BLaER1 (cell line): ENCODE measurements around the gene ZNF750.

Experiments
- H3K27ac ChIP-seq: shearing (Covaris generic); formaldehyde crosslinking; 2 replicates; pipeline ENCODE4 v1.8.1; 2022
- H3K27me3 ChIP-seq: shearing (Covaris generic); formaldehyde crosslinking; 2 replicates; pipeline ENCODE4 v1.8.1; 2022
- H3K36me3 ChIP-seq: shearing (Covaris generic); formaldehyde crosslinking; 2 replicates; pipeline ENCODE4 v1.8.1; 2022
- H3K4me1 ChIP-seq: shearing (Covaris generic); formaldehyde crosslinking; 2 replicates; pipeline ENCODE4 v1.8.1; 2022
- H3K4me2 ChIP-seq: shearing (Covaris generic); formaldehyde crosslinking; 2 replicates; pipeline ENCODE4 v1.8.1; 2022
- H3K4me3 ChIP-seq: shearing (Covaris generic); formaldehyde crosslinking; 2 replicates; pipeline ENCODE4 v1.8.1; 2022
- H3K9ac ChIP-seq: shearing (Covaris generic); formaldehyde crosslinking; 2 replicates; pipeline ENCODE4 v1.8.1; 2022
- H3K9me3 ChIP-seq: shearing (Covaris generic); formaldehyde crosslinking; 2 replicates; pipeline ENCODE4 v1.8.1; 2022
- H4K20me1 ChIP-seq: shearing (Covaris generic); formaldehyde crosslinking; 2 replicates; pipeline ENCODE4 v1.8.1; 2022
- Cebpa-rat ChIP-seq: shearing (Covaris generic); IDR thresholded peaks from 2 replicates; pipeline ENCODE4 v1.8.1; 2022

The ZNF750 gene

DNA sequence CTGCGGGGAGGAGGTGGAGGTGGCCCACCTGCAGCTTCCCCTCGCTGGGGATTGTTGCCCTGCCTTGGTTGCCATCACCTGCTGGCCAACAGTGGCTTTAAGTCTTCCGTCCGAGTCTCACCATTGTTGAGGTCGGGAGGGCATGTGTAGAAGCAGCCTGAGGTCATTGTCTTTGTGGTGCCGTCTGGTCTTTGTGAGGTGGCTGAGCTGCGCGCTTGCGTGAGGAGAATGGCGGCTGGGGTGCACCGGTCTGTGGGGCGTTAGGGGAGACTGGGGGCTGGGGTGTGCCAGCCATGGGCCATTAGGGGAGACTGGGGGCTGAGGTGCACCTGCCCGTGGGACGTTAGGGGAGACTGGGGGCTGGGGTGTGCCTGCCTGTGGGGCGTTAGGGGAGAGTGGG, 36.2 kb downstream of the ZNF750 start:
- H3K4me2 ChIP-seq: no peak overlapping the region
- no peaks in the 10 kb centered on the region for H3K27me3 ChIP-seq
- H3K36me3 ChIP-seq: peaks cover 78% of the 10 kb centered on the region
- H4K20me1 ChIP-seq: peaks cover 66% of the 10 kb centered on the region
- H3K9ac ChIP-seq: no peak overlapping the region
- no peak overlapping the region for H3K4me3 ChIP-seq
- no peak for TF ChIP-seq Cebpa-rat
- peaks cover 10% of the 10 kb centered on the region for H3K9me3 ChIP-seq
- no peak overlapping the region for H3K27ac ChIP-seq
- 0 out of 2 replicates have a peak, but pooled peaks cover 7% of the 10 kb centered on the region for H3K4me1 ChIP-seq

DNA sequence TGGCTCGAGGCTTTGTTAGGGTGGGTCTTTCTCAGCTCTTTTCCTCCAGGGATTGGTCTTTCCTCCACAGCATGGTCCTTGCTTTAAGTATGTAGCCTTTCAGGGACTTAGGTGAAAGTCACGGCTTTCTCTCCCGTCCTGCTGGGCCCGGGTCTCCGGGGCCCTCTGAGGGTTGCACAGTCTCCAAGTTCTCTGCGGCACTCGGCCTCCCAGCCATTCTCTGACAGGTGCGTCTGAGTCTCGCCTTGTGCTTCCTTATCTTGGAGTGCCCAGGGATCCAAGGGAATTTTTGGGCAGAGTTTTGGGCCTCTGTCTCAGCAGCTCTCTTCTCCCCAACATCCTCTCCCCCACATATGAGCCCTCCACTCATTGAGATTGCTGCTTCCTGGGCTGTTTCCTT, 36.6 kb downstream of the ZNF750 start:
- TF ChIP-seq Cebpa-rat: no peak
- Histone ChIP-seq H3K9me3 (peaks cover 10% of the 10 kb centered on the region), H3K27ac (no peak overlapping the region), H3K4me2 (no peak overlapping the region), H3K4me3 (no peak overlapping the region), H3K27me3 (no peaks in the 10 kb centered on the region), H3K9ac (0 out of 2 replicates have a peak overlapping the region, but pooled peaks have one; percentile 19), H4K20me1 (peaks cover 64% of the 10 kb centered on the region), H3K36me3 (peaks cover 81% of the 10 kb centered on the region), H3K4me1 (0 out of 2 replicates have a peak, but pooled peaks cover 6% of the 10 kb centered on the region)

DNA sequence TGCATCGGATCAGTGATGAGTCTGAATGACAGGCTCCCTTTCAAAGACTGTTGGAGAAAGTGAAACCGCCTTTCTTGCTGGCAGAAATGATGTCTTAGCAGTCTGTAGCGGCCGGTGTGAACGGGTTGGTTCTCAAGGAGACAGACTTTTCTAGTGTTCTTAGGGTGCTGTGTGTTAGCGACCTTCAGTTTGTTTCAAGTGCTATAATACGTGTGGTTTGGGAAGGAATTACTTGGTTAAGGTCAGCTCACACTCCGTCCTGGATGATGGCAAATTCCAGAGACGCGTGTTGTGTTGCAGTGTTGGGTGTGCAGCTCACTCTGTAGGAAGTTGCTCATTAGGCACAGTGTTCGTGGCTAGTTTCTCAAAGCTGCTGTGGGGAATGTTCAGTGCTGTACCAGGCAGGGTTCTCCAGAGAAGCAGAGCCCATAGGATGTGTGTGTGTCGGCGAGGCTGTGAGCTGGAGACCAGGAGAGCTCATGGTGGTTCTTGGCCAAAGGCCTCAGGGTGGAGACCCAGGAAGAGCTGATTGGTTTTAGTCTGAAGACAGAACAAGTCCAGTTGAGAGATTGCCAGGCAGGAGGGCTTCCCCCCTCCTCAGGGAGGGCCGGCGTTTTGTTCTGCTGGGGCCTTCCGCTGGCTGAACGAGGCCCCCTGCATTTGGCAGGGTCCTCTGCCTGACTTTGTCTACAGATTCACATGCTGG, 37.6 kb downstream of the ZNF750 start:
- H3K36me3 ChIP-seq: peaks cover 74% of the 10 kb centered on the region
- no peak for TF ChIP-seq Cebpa-rat
- no peak overlapping the region for H3K9ac ChIP-seq
- no peak overlapping the region for H3K4me2 ChIP-seq
- H3K9me3 ChIP-seq: peaks cover 10% of the 10 kb centered on the region
- H3K27ac ChIP-seq: no peak overlapping the region
- H4K20me1 ChIP-seq: peaks cover 59% of the 10 kb centered on the region
- 0 out of 2 replicates have a peak, but pooled peaks cover 6% of the 10 kb centered on the region for H3K4me1 ChIP-seq
- H3K4me3 ChIP-seq: no peak overlapping the region
- H3K27me3 ChIP-seq: no peaks in the 10 kb centered on the region

DNA sequence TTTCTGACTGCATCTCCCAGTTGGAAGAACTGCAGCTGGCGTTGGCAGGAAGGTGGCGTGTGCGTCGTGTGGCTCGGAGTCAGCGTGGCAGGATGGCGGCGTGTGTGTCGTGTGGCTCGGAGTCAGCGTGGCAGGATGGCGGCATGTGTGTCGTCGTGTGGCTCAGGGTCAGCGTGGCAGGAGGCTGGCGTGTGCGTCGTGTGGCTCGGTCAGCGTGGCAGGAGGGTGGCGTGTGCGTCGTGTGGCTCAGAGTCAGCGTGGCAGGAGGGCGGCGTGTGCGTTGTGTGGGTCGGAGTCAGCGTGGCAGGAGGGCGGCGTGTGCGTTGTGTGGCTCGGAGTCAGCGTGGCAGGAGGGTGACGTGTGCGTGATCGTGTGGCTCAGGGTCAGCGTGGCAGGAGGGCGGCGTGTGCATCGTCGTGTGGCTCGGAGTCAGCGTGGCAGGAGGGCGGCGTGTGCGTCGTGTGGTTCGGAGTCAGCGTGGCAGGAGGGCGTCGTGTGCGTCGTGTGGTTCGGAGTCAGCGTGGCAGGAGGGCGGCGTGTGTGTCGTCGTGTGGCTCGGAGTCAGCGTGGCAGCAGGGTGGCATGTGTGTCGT, 38.3 kb downstream of the ZNF750 start:
- TF ChIP-seq Cebpa-rat: no peak
- Histone ChIP-seq H3K9me3 (peaks cover 10% of the 10 kb centered on the region), H3K4me1 (0 out of 2 replicates have a peak, but pooled peaks cover 6% of the 10 kb centered on the region), H3K27me3 (no peaks in the 10 kb centered on the region), H3K36me3 (peaks cover 73% of the 10 kb centered on the region), H3K4me3 (no peak overlapping the region), H4K20me1 (peaks cover 60% of the 10 kb centered on the region), H3K4me2 (no peak overlapping the region), H3K9ac (no peak overlapping the region), H3K27ac (no peak overlapping the region)

DNA sequence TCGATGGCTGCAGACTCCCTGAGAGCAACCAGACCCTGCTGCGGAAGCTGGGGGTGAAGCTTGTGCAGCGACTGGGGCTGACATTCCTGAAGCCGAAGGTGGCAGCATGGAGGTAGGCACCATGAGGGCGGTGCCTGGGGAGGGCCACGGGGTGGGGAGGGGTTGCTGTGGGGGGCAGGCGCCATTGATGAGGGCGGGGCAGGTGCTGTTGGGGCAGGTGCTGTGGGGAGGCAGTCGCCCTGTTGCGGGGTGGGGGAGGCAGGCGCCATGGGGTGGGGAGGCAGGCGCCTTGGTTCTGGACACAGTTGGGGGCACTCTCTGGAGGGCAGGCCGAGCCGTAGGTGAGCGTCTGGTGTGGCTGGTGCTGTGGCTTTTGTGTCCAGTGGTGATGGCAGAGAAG, 38.9 kb downstream of the ZNF750 start:
- Histone ChIP-seq H3K9me3 (peaks cover 10% of the 10 kb centered on the region), H3K4me2 (no peak overlapping the region), H4K20me1 (peaks cover 60% of the 10 kb centered on the region), H3K27me3 (no peaks in the 10 kb centered on the region), H3K4me1 (0 out of 2 replicates have a peak, but pooled peaks cover 6% of the 10 kb centered on the region), H3K4me3 (no peak overlapping the region), H3K27ac (no peak overlapping the region), H3K36me3 (peaks cover 73% of the 10 kb centered on the region), H3K9ac (no peak overlapping the region)
- no peak for TF ChIP-seq Cebpa-rat

DNA sequence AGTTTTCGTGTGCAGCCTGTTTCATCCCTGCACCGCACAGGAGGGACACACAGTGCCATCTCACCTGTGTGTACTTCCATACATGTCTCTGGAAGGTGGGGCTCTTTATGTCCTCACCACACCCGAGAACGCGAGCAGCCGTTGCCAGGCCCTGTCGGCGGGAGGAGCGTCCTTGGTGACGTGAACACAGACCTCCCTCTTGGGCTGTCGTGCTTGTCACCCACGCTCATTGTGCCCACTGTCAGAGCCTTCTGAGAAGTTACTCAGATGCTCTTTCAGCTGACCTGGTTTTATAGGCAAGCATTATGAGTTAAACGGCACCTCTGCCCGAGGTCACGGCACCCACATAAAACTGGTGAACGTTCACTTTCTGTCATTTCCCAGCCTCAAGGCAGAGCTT, 40.2 kb downstream of the ZNF750 start:
- Histone ChIP-seq H3K27me3 (no peaks in the 10 kb centered on the region), H3K36me3 (peaks cover 73% of the 10 kb centered on the region), H3K4me3 (no peak overlapping the region), H3K4me2 (no peak overlapping the region), H3K9me3 (peaks cover 10% of the 10 kb centered on the region), H3K9ac (no peak overlapping the region), H3K27ac (no peak overlapping the region), H3K4me1 (0 out of 2 replicates have a peak, but pooled peaks cover 6% of the 10 kb centered on the region), H4K20me1 (peaks cover 60% of the 10 kb centered on the region)
- no peak for TF ChIP-seq Cebpa-rat

DNA sequence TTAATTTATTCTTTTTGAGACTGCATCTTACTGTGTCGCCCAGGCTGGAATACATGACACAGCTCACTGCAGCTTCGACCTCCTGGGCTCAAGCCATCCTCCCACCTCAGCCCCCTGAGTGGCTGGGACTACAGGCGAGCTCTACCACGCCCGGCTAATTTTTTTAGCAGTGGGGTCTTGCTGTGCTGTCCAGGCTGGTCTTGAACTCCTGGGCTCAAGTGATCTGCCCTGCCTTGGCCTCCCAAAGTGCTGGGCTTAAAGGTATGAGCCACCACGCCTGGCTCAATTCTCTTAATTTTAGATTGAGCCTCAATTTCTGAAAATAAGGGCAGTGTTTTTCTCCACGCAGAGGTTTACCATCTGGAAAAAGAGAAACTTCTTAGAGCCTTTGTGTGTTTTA, 41.1 kb downstream of the ZNF750 start:
- H3K4me3 ChIP-seq: no peak overlapping the region
- H3K4me1 ChIP-seq: 0 out of 2 replicates have a peak, but pooled peaks cover 6% of the 10 kb centered on the region
- H3K27me3 ChIP-seq: no peaks in the 10 kb centered on the region
- peaks cover 75% of the 10 kb centered on the region for H3K36me3 ChIP-seq
- no peak for TF ChIP-seq Cebpa-rat
- H4K20me1 ChIP-seq: peaks cover 63% of the 10 kb centered on the region
- no peak overlapping the region for H3K9ac ChIP-seq
- no peak overlapping the region for H3K4me2 ChIP-seq
- H3K9me3 ChIP-seq: peaks cover 10% of the 10 kb centered on the region
- H3K27ac ChIP-seq: no peak overlapping the region

DNA sequence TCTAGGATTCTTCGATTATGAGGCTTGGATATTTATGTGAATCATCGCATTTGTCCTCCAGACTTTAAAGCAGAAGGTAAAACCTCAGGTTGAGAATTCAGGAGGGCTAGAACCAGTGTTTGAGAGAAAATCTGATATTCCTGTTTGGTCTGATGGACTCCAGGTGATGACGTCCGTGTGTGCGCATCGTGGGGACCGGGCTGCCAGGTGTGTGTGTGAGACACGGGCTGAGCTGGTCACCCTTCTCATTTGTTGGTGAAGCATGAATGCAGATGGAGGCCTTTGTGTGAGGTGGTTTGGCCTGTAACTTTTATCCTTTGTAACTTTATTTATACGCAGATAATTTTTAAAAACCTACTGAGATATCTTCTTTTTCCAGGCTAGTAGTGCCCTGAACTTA, 42.8 kb downstream of the ZNF750 start:
- Histone ChIP-seq H4K20me1 (peaks cover 62% of the 10 kb centered on the region), H3K9me3 (peaks cover 10% of the 10 kb centered on the region), H3K36me3 (peaks cover 82% of the 10 kb centered on the region), H3K9ac (no peak overlapping the region), H3K27ac (no peak overlapping the region), H3K4me3 (no peak overlapping the region), H3K27me3 (no peaks in the 10 kb centered on the region), H3K4me2 (no peak overlapping the region), H3K4me1 (no peaks in the 10 kb centered on the region)
- no peak for TF ChIP-seq Cebpa-rat

DNA sequence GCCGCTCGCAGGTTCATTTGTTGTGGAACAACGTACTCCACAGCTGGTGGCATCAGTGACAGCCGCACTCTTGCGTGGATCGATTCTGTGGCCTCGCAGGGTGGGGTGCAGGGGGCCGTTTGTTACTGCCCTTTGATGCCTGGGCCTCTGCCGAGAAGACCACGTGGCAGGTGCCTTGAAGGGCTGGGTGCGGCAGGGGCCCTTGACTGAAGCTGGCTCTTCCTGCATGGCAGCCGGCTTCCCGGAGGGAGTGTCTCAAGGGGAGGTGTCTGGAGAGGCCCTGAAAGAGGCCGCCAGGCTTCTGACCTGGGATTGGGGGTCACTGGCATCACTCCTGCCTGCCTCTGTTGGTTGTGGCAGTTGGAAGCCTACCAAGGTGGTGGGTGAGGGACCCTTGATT, 44.2 kb downstream of the ZNF750 start:
- Histone ChIP-seq H3K27me3 (no peaks in the 10 kb centered on the region), H4K20me1 (peaks cover 62% of the 10 kb centered on the region), H3K4me2 (no peak overlapping the region), H3K9ac (no peak overlapping the region), H3K27ac (no peak overlapping the region), H3K36me3 (peaks cover 82% of the 10 kb centered on the region), H3K9me3 (no peaks in the 10 kb centered on the region; the same call in 1 of the 2 replicates), H3K4me1 (no peaks in the 10 kb centered on the region), H3K4me3 (no peak overlapping the region)
- TF ChIP-seq Cebpa-rat: no peak

DNA sequence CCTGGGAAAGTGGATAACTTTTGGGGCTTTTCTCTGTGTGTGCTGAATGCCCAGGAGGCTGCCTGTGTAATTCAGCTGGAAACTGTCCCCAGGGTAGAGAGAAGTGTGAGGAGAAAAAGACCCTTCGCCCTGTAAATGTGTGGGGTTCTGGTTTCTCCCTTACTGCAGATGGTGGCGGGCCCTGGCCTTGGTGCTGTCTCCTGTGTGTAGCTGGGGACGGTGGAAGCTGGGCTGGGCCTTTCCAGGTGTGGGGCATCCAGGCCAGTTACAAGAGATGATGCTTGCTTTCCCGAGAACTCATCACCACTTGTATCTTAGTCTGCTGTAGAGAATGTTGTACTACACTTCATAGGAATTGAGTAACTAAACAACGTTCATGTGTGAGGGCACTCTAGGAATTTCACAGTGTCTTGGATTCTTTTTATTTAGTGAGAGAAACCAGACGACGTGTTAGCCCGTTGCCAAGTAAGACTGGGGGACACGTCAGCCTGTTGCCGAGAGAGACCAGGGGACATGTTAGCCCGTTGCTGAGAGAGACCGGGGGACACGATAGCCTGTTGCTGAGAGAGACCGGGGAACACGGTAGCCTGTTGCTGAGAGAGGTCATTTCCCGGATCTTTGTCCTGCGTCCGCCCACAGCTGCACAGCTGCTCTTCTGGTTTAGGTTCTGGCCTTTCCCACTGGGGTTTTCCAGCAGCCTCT, 44.9 kb downstream of the ZNF750 start:
- H3K9me3 ChIP-seq: no peaks in the 10 kb centered on the region
- no peaks in the 10 kb centered on the region for H3K4me1 ChIP-seq
- no peak overlapping the region for H3K4me3 ChIP-seq
- TF ChIP-seq Cebpa-rat: no peak
- H3K9ac ChIP-seq: no peak overlapping the region
- H3K4me2 ChIP-seq: no peak overlapping the region
- no peak overlapping the region for H3K27ac ChIP-seq
- H3K27me3 ChIP-seq: no peaks in the 10 kb centered on the region
- peaks cover 82% of the 10 kb centered on the region for H3K36me3 ChIP-seq
- peaks cover 69% of the 10 kb centered on the region for H4K20me1 ChIP-seq
